K562 (cell line): ENCODE results near the gene ABHD16A. TPM values are rescaled to one million over a fixed set of nuclear protein-coding genes. Genes with fewer than 3 reads are reported as not detected.

Source experiments
- ETS2 ChIP-seq: IDR thresholded peaks from 2 replicates; pipeline ENCODE4 v1.6.1; 2016; ENCODE audit warnings: borderline replicate concordance, missing genetic modification characterization, mild to moderate bottlenecking, moderate library complexity, missing compliant biosample characterization; ENCODE audit not compliant: poor library complexity, severe bottlenecking
- JUNB ChIP-seq: fragments of 450-650 bp; formaldehyde crosslinking; conservative IDR thresholded peaks from 2 replicates; pipeline ENCODE4 v1.4.0; 2020; ENCODE audit warnings: mild to moderate bottlenecking
- KAT7 ChIP-seq: sonication (generic); formaldehyde crosslinking; IDR thresholded peaks from 2 replicates; pipeline ENCODE4 v1.8.0; 2022; ENCODE audit warnings: missing genetic modification reagents, mild to moderate bottlenecking, borderline replicate concordance
- NR4A1 ChIP-seq, 2 experiments: fragments of 250-450 bp in 1 of 2; fragments of 450-650 bp in 1 of 2; sonication (Bioruptor Pico) in 1 of 2; IDR thresholded peaks; 2 replicates each; pipeline versions ENCODE4 v1.4.0 to v1.6.1; 2016 to 2020; ENCODE audit warnings: mild to moderate bottlenecking in 2 of 2, missing compliant biosample characterization in 1 of 2, missing genetic modification characterization in 1 of 2, moderate library complexity in 1 of 2
- POLR2G ChIP-seq: fragments of 200-400 bp; formaldehyde crosslinking; IDR thresholded peaks from 2 replicates; pipeline ENCODE4 v1.6.1; 2017; ENCODE audit warnings: low read depth, mild to moderate bottlenecking, antibody characterized with exemption, low read length, moderate library complexity
- TCFL5 ChIP-seq: fragments of 250-450 bp; sonication (Bioruptor Pico); conservative IDR thresholded peaks from 2 replicates; pipeline ENCODE4 v1.6.1; 2021; ENCODE audit warnings: mild to moderate bottlenecking, moderate library complexity, matching md5 sums
- ZNF551 ChIP-seq: fragments of 250-450 bp; sonication (Bioruptor Pico); IDR thresholded peaks from 2 replicates; pipeline ENCODE4 v1.5.0; 2021; ENCODE audit warnings: mild to moderate bottlenecking, moderate library complexity
- ZNF780A ChIP-seq: fragments of 250-450 bp; sonication (Bioruptor Pico); IDR thresholded peaks from 2 replicates; pipeline ENCODE4 v1.5.0; 2021; ENCODE audit warnings: mild to moderate bottlenecking
- polyA plus RNA-seq, 8 experiments: library from polyadenylated mRNA; depleted of rRNA in 4 of 8; stranded (reverse) in 5 of 8; unstranded in 3 of 8; fragments of >200 nt; fragmentation: Nextera tagmentation in 2 of 8; fragmentation: Illumina TruSeq in 1 of 8; extraction: Ambion mirVana in 2 of 8; extraction: Trizol in 1 of 8; gene quantifications; 2 replicates each; pipeline versions ENCODE4 v1.2.1 to v1.2.3, GENCODE V29; 2011 to 2014; ENCODE audit warnings: inconsistent platforms in 1 of 8, missing spikeins in 1 of 8
- total RNA-seq, 7 experiments: library from RNA; depleted of rRNA in 6 of 7; stranded (reverse); fragments of >200 nt in 6 of 7; fragmentation: Illumina TruSeq in 2 of 7; extraction: Trizol in 2 of 7; gene quantifications; 2 replicates each; pipeline versions ENCODE4 v1.2.1 to v1.2.3, GENCODE V29; 2011 to 2021; ENCODE audit warnings: low replicate concordance in 1 of 7
- TF ChIP-seq, protein P1 (sequence below): sonication (generic); formaldehyde crosslinking; IDR thresholded peaks from 2 replicates; pipeline ENCODE4 v1.8.1; 2023; ENCODE audit warnings: mild to moderate bottlenecking, missing genetic modification reagents
- TF ChIP-seq, protein P2 (sequence below): sonication (generic); formaldehyde crosslinking; IDR thresholded peaks from 2 replicates; pipeline ENCODE4 v1.8.0; 2022; ENCODE audit warnings: missing genetic modification reagents, mild to moderate bottlenecking, borderline replicate concordance
- TF ChIP-seq, protein P3 (sequence below): IDR thresholded peaks from 3 replicates; pipeline ENCODE4 v1.6.1; 2011; ENCODE audit warnings: borderline replicate concordance, mild to moderate bottlenecking; ENCODE audit not compliant: insufficient read length, insufficient read depth
- TF ChIP-seq, protein P4 (sequence below): fragments of 250-450 bp; sonication (Bioruptor Pico); IDR thresholded peaks from 2 replicates; pipeline ENCODE4 v1.4.0; 2020
- TF ChIP-seq, protein P5 (sequence below): sonication (generic); formaldehyde crosslinking; IDR thresholded peaks from 2 replicates; pipeline ENCODE4 v1.8.0; 2022; ENCODE audit warnings: mild to moderate bottlenecking, missing genetic modification reagents
- TF ChIP-seq, protein P6 (sequence below): fragments of 450-650 bp; formaldehyde crosslinking; IDR thresholded peaks from 2 replicates; pipeline ENCODE4 v1.4.0; 2020; ENCODE audit warnings: mild to moderate bottlenecking, moderate library complexity

Gene ABHD16A
- total and polyA plus RNA-seq, 9 of the 15 experiments (the other 6 are each of a cell fraction or from before 2014, with no cell fraction given) = 25.8 to 120 (median 81.6) TPM

DNA sequence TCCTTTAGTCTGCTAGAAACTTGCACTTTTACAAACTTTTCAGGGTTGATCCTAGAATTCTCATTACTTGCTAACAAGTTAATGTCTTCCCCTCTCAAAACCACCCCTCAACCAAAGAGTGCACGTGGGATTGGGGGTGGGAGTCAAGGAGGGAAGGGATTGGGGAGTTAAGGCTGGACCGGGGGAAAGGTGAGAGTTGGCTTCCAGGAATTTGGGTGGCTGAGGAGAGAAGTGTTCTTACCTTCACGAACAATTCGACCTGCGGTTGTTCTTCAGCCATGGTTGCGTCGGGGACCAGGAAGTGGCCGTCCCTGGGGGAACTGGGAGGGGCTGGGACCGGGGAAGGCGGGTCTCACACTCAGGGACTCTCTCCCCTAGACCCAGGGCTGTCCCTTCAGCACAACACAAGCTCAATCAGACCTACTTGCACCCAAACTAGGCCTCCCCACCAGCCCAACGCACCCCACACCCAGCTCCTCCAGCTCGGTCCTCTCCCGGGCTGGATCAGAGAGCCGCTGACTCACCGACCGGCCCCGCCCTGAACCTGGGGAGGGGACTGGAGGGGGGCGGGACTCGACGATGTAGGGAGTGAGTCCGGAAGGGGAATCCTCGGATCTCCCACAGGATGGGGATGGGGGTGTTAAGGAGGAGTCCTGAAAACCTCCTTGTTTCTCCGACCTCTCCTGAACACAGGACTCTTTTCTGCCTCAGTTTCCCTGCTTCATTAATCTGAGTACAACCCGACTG, 33.1 kb upstream of the ABHD16A start, which contains the start of gene CLIC1 (continued):
- TF ChIP-seq ETS2 (tag) = no peak
- TF ChIP-seq POLR2G = peak; percentile 97
- TF ChIP-seq, protein P1, sequence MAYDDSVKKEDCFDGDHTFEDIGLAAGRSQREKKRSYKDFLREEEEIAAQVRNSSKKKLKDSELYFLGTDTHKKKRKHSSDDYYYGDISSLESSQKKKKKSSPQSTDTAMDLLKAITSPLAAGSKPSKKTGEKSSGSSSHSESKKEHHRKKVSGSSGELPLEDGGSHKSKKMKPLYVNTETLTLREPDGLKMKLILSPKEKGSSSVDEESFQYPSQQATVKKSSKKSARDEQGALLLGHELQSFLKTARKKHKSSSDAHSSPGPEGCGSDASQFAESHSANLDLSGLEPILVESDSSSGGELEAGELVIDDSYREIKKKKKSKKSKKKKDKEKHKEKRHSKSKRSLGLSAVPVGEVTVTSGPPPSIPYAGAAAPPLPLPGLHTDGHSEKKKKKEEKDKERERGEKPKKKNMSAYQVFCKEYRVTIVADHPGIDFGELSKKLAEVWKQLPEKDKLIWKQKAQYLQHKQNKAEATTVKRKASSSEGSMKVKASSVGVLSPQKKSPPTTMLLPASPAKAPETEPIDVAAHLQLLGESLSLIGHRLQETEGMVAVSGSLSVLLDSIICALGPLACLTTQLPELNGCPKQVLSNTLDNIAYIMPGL = peak; percentile 82; the same call in 1 of the 2 replicates
- peak; percentile 91 for TF ChIP-seq JUNB
- TF ChIP-seq NR4A1 (CRISPR knock-in tag; IDR thresholded peaks at IDR 0.05) = no peak
- TF ChIP-seq NR4A1 (tag; IDR thresholded peaks at IDR 0.05) = peak; percentile 76
- no peak for TF ChIP-seq KAT7
- TF ChIP-seq ZNF551 (CRISPR knock-in tag) = no peak
- TF ChIP-seq, protein P2, sequence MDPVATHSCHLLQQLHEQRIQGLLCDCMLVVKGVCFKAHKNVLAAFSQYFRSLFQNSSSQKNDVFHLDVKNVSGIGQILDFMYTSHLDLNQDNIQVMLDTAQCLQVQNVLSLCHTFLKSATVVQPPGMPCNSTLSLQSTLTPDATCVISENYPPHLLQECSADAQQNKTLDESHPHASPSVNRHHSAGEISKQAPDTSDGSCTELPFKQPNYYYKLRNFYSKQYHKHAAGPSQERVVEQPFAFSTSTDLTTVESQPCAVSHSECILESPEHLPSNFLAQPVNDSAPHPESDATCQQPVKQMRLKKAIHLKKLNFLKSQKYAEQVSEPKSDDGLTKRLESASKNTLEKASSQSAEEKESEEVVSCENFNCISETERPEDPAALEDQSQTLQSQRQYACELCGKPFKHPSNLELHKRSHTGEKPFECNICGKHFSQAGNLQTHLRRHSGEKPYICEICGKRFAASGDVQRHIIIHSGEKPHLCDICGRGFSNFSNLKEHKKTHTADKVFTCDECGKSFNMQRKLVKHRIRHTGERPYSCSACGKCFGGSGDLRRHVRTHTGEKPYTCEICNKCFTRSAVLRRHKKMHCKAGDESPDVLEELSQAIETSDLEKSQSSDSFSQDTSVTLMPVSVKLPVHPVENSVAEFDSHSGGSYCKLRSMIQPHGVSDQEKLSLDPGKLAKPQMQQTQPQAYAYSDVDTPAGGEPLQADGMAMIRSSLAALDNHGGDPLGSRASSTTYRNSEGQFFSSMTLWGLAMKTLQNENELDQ (CRISPR knock-in tag) = peak; percentile 39; the same call in 1 of the 2 replicates
- TF ChIP-seq, protein P3, sequence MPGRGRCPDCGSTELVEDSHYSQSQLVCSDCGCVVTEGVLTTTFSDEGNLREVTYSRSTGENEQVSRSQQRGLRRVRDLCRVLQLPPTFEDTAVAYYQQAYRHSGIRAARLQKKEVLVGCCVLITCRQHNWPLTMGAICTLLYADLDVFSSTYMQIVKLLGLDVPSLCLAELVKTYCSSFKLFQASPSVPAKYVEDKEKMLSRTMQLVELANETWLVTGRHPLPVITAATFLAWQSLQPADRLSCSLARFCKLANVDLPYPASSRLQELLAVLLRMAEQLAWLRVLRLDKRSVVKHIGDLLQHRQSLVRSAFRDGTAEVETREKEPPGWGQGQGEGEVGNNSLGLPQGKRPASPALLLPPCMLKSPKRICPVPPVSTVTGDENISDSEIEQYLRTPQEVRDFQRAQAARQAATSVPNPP = no peak
- TF ChIP-seq, protein P4, sequence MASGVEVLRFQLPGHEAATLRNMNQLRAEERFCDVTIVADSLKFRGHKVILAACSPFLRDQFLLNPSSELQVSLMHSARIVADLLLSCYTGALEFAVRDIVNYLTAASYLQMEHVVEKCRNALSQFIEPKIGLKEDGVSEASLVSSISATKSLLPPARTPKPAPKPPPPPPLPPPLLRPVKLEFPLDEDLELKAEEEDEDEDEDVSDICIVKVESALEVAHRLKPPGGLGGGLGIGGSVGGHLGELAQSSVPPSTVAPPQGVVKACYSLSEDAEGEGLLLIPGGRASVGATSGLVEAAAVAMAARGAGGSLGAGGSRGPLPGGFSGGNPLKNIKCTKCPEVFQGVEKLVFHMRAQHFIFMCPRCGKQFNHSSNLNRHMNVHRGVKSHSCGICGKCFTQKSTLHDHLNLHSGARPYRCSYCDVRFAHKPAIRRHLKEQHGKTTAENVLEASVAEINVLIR (CRISPR knock-in tag) = no peak
- TF ChIP-seq ZNF780A (CRISPR knock-in tag) = 0 out of 2 replicates have a peak, but pooled peaks have one; percentile 26
- TF ChIP-seq, protein P5, sequence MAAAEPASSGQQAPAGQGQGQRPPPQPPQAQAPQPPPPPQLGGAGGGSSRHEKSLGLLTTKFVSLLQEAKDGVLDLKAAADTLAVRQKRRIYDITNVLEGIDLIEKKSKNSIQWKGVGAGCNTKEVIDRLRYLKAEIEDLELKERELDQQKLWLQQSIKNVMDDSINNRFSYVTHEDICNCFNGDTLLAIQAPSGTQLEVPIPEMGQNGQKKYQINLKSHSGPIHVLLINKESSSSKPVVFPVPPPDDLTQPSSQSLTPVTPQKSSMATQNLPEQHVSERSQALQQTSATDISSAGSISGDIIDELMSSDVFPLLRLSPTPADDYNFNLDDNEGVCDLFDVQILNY (CRISPR knock-in tag) = peak; percentile 68
- TF ChIP-seq, protein P6, sequence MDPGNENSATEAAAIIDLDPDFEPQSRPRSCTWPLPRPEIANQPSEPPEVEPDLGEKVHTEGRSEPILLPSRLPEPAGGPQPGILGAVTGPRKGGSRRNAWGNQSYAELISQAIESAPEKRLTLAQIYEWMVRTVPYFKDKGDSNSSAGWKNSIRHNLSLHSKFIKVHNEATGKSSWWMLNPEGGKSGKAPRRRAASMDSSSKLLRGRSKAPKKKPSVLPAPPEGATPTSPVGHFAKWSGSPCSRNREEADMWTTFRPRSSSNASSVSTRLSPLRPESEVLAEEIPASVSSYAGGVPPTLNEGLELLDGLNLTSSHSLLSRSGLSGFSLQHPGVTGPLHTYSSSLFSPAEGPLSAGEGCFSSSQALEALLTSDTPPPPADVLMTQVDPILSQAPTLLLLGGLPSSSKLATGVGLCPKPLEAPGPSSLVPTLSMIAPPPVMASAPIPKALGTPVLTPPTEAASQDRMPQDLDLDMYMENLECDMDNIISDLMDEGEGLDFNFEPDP (CRISPR knock-in tag) = peak; percentile 81
- TF ChIP-seq TCFL5 (CRISPR knock-in tag) = no peak
